ENCODE measurements around the gene LPP.

The LPP gene

GRCh38 chr3:188533612-188534357 lies 379.8 kb downstream of the LPP start:
- Mint-ChIP-seq H3K36me3 (ENCODE audit: low read depth) (peaks cover 3% of the 10 kb centered on the region), H3K27ac (no peak overlapping the region), H3K9me3 (no peaks in the 10 kb centered on the region), H3K4me1 (ENCODE audit: low read depth) (peaks cover 31% of the 10 kb centered on the region), H3K4me3 (no peak overlapping the region), H3K27me3 (no peaks in the 10 kb centered on the region)
- DNase-seq: no peak

- H3K4me3 Mint-ChIP-seq: no peak overlapping the region
Measured at GRCh38 chr3:188534633-188535032, 380.7 kb downstream of the LPP start.

GRCh38 chr3:188537606-188538005 lies 383.6 kb downstream of the LPP start:
- Mint-ChIP-seq H3K9me3 (no peaks in the 10 kb centered on the region), H3K36me3 (ENCODE audit: low read depth) (peaks cover 3% of the 10 kb centered on the region), H3K4me3 (no peak overlapping the region), H3K27ac (no peak overlapping the region), H3K4me1 (ENCODE audit: low read depth) (peaks cover 16% of the 10 kb centered on the region), H3K27me3 (no peaks in the 10 kb centered on the region)
- DNase-seq: no peak

More at GRCh38 chr3:188534633-188535032, 380.7 kb downstream of the LPP start:
- Mint-ChIP-seq H3K4me1 (ENCODE audit: low read depth) (peaks cover 31% of the 10 kb centered on the region), H3K27me3 (no peaks in the 10 kb centered on the region), H3K9me3 (no peaks in the 10 kb centered on the region), H3K36me3 (ENCODE audit: low read depth) (peaks cover 3% of the 10 kb centered on the region), H3K27ac (no peak overlapping the region)
- no peak for DNase-seq

DNA sequence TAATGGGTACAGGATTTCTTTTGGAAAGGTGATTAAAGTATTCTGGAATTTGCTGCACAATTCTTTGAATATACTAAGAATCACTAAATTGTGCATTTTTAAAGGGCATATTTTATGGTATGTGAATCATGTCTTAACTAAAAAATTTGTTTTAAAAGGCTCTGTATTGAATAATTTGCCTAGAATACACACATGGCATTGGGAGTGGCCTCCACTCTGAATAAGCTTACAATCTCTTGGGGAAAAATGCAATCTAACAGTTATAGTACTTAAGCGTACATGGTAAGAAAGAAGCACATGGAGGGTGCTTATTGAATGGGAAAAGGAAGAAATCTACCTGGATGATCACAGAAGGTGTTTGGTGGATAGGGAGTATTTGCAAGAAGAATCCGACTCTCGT lies 385.1 kb downstream of the LPP start:
- Mint-ChIP-seq H3K36me3 (ENCODE audit: low read depth) (peaks cover 3% of the 10 kb centered on the region), H3K4me3 (no peak overlapping the region), H3K27me3 (no peaks in the 10 kb centered on the region), H3K9me3 (peaks cover 5% of the 10 kb centered on the region), H3K4me1 (ENCODE audit: low read depth) (peaks cover 16% of the 10 kb centered on the region), H3K27ac (no peak overlapping the region)
- DNase-seq: no peak

- H3K9me3 Mint-ChIP-seq: peaks cover 5% of the 10 kb centered on the region
- H3K27ac Mint-ChIP-seq: no peak overlapping the region
- no peak for DNase-seq
- no peak overlapping the region for H3K4me3 Mint-ChIP-seq
- H3K27me3 Mint-ChIP-seq: no peaks in the 10 kb centered on the region
- H3K36me3 Mint-ChIP-seq (ENCODE audit: low read depth): peaks cover 3% of the 10 kb centered on the region
- H3K4me1 Mint-ChIP-seq (ENCODE audit: low read depth): peaks cover 16% of the 10 kb centered on the region
Measured at GRCh38 chr3:188539631-188540194, 385.8 kb downstream of the LPP start.

DNA sequence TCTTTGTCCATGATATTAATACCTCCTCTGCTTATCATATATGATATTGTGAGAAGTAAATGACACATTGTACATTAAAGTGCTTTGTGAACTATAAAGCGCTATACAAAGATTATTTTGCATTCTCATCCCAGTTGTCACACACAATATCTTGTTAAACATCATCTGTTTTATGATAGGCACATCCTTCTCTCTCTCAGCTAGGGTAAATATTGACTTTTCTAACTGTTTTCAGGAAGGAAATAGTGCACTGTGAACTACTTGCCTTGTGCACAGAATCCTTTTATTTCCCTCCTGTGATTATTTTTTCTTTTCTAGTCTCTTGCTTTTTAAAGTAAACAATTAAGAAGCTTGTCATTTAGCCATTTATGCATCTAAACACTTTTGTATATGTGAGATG lies 388.2 kb downstream of the LPP start:
- Mint-ChIP-seq H3K36me3 (ENCODE audit: low read depth) (peaks cover 5% of the 10 kb centered on the region), H3K9me3 (peaks cover 5% of the 10 kb centered on the region), H3K27ac (no peak overlapping the region), H3K4me3 (no peak overlapping the region), H3K27me3 (no peaks in the 10 kb centered on the region), H3K4me1 (ENCODE audit: low read depth) (peaks cover 13% of the 10 kb centered on the region)
- DNase-seq: no peak

DNA sequence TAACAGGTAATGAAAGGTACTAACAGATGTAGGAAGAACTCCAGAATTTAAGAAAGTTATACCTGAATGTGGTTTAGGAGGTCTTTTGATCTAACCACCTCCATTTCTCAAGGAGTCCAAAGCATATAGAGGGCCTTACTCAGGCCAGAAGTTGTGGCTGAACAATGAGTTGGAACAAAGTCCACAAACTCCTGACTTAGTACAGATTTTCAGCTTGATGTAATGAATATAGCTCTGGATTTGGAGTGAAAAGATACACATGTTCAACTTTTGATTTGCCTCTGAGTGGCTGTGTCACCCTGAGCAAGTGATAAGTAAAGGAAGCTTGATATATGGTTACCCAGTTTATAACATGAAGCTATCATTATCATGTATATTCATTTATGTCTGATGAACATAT lies 390.1 kb downstream of the LPP start:
- Mint-ChIP-seq H3K4me1 (ENCODE audit: low read depth) (peaks cover 4% of the 10 kb centered on the region), H3K36me3 (ENCODE audit: low read depth) (peaks cover 5% of the 10 kb centered on the region), H3K9me3 (peaks cover 5% of the 10 kb centered on the region), H3K27ac (no peak overlapping the region), H3K4me3 (no peak overlapping the region), H3K27me3 (no peaks in the 10 kb centered on the region)
- no peak for DNase-seq

DNA sequence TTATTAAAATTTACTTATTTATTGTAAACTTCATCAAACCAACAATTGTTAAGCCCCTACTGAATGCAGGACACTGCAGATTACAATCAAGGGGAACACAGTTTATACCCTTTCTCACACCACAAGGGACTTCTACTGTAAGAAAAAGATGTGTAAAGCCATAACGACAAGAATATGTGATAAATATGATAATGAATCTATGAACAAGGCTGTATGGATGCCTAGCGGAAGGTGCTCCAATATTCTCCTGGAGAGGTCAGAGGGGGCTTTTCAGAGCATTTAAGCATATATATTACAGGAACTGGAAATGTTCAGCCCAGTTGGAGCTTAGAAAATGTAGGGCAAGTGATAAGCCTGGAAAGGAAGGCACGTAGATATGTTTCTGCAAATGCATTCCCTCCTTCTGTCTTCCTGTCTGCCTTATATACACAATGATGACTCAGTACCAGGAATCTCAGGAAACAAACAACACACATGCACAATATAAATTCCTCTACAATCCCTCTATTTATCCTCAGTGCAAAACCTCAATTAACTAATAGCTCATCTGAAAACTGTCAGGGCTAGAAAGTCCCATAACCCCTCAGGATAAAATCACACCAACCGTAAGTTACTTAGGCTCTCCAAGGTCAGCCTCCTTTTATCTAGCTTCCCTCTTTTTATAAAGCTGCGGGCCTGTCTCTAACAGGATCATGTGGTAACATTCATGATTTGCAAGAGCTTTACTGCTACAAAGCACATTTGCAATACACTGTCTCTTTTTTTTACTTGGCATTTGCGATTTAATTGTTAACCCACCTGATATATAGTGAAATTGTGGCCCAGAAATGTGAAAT lies 393.1 kb downstream of the LPP start:
- Mint-ChIP-seq H3K36me3 (ENCODE audit: low read depth) (peaks cover 5% of the 10 kb centered on the region), H3K27me3 (no peaks in the 10 kb centered on the region), H3K4me1 (ENCODE audit: low read depth) (peaks cover 4% of the 10 kb centered on the region), H3K9me3 (peaks cover 7% of the 10 kb centered on the region), H3K27ac (no peak overlapping the region), H3K4me3 (no peak overlapping the region)
- DNase-seq: no peak

DNA sequence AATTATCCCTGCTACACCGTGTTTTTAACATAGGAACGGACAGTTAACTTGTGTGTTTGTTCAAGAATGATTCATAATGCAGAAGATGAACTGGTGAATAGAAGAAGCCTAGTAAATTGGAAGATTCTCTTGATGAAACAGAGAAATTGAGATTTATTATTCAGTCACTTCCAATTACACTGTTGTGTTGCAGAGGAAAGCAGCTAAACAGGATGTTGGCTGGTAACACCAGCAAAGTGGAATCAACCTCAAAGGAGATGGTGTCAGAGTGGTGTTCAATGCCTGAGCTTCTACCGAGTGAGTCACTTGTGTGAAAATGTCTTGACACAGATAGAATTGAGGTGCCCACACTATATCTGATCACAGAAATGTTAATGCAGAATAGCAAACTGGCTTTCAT lies 399.6 kb downstream of the LPP start:
- no peak overlapping the region for H3K4me3 Mint-ChIP-seq
- H3K27me3 Mint-ChIP-seq: no peaks in the 10 kb centered on the region
- DNase-seq: no peak
- no peaks in the 10 kb centered on the region for H3K36me3 Mint-ChIP-seq (ENCODE audit: low read depth)
- no peak overlapping the region for H3K27ac Mint-ChIP-seq
- H3K9me3 Mint-ChIP-seq: peaks cover 2% of the 10 kb centered on the region
- peaks cover 13% of the 10 kb centered on the region for H3K4me1 Mint-ChIP-seq (ENCODE audit: low read depth)

GRCh38 chr3:188554404-188554803 lies 400.4 kb downstream of the LPP start:
- DNase-seq: no peak
- Mint-ChIP-seq H3K27me3 (no peaks in the 10 kb centered on the region), H3K27ac (no peak overlapping the region)

DNA sequence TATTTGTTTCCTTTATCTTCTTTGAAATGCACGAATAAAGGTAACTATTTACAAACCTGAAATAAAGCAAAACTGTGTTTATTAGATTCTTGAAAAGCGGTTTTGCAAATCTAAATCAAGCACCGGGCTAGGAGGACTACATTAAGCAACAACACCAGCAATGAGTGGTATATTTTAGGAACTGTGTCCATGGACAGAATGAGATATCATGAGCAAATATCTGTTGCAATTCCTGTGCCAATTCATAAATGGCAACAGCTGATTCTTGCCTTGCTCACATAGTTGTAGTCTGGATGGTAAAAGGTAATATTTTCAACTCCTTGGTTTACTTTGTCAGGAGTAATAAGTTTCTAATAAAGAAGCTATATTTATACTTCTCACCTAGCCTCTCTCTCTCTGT lies 403.3 kb downstream of the LPP start:
- Mint-ChIP-seq H3K4me3 (no peak overlapping the region), H3K36me3 (ENCODE audit: low read depth) (no peaks in the 10 kb centered on the region), H3K4me1 (ENCODE audit: low read depth) (peaks cover 25% of the 10 kb centered on the region), H3K9me3 (no peaks in the 10 kb centered on the region), H3K27ac (no peak overlapping the region), H3K27me3 (no peaks in the 10 kb centered on the region)
- DNase-seq: no peak

More at GRCh38 chr3:188554404-188554803, 400.4 kb downstream of the LPP start:
- peaks cover 2% of the 10 kb centered on the region for H3K9me3 Mint-ChIP-seq
- H3K4me3 Mint-ChIP-seq: no peak overlapping the region
- peaks cover 20% of the 10 kb centered on the region for H3K4me1 Mint-ChIP-seq (ENCODE audit: low read depth)
- no peaks in the 10 kb centered on the region for H3K36me3 Mint-ChIP-seq (ENCODE audit: low read depth)

DNA sequence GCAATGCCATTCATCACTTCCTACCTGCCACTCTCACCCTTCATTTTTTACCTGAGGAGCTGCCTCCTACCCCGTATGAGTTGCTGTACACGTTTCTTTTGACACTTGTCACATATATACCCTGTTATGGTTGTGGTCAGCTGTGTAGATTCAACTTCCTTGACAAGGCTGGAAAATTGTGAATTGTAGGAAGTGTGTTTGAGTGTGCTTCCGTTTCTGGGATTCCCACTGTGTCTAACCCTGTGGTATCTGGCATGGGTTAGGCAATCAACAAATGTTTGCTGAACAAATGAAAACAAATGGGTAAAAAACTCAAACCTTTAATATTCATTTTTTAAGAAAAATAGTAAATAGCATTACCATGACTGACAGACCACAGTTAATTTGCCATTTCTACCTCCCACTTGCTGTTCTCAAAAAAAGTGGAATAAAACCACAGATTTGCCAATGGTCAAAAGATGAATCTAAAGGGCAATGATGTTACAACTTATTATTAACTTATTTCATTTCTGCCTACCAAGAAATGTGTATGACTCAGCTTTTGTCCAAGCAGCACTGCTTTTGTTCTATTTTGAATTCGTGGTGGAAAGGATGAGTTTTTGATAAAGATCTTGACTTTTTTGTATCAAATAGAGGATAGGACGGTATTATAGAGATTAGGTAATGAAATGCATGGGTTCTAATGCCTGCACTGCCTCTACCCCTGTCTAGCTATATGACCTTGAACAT lies 404.6 kb downstream of the LPP start:
- H3K4me3 Mint-ChIP-seq: no peak overlapping the region
- no peaks in the 10 kb centered on the region for H3K27me3 Mint-ChIP-seq
- peaks cover 30% of the 10 kb centered on the region for H3K4me1 Mint-ChIP-seq (ENCODE audit: low read depth)
- peak overlapping the region; percentile 9 for H3K27ac Mint-ChIP-seq
- no peaks in the 10 kb centered on the region for H3K9me3 Mint-ChIP-seq
- DNase-seq: no peak
- no peaks in the 10 kb centered on the region for H3K36me3 Mint-ChIP-seq (ENCODE audit: low read depth)

DNA sequence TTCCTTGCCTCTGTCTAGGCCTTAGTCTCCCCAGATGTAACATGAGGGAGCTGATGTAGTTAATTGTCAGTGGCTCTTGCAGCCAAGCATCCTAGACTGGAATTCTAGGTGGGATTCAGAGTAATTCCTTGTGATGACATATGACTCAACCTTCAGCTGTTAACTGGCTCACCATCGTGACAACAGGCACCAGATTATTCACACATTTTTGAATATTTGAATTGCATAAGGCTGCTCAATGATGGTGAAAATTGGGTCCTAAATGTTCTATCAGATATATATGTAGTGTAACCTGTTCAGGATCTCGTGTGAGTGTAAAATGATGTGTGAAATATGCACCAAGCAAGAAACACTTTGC lies 405.1 kb downstream of the LPP start:
- Mint-ChIP-seq H3K27ac (peak overlapping the region; percentile 9), H3K4me1 (ENCODE audit: low read depth) (peaks cover 30% of the 10 kb centered on the region), H3K36me3 (ENCODE audit: low read depth) (no peaks in the 10 kb centered on the region)

GRCh38 chr3:188559856-188560255 lies 405.9 kb downstream of the LPP start:
- Mint-ChIP-seq H3K27ac (no peak overlapping the region), H3K4me3 (no peak overlapping the region), H3K36me3 (ENCODE audit: low read depth) (no peaks in the 10 kb centered on the region), H3K27me3 (no peaks in the 10 kb centered on the region), H3K4me1 (ENCODE audit: low read depth) (peaks cover 30% of the 10 kb centered on the region), H3K9me3 (no peaks in the 10 kb centered on the region)
- DNase-seq: no peak

More for the DNA sequence above, 405.1 kb downstream of the LPP start:
- DNase-seq: no peak
- no peaks in the 10 kb centered on the region for H3K9me3 Mint-ChIP-seq
- H3K27me3 Mint-ChIP-seq: no peaks in the 10 kb centered on the region
- no peak overlapping the region for H3K4me3 Mint-ChIP-seq

All from activated T-cell treated with anti-CD3 and anti-CD28 coated beads, Interleukin-2, amount 50 U/mL, for 24 hours (primary cell).